Liver (tissue), 3 donors: ENCODE data around the gene GRSF1.

Experiments used
- EGR1 ChIP-seq, 2 donors: IDR thresholded peaks; 2 replicates each; pipeline ENCODE4 v1.6.1; 2016 to 2018; ENCODE audit warnings: antibody characterized with exemption in 2 of 2, low read depth in 2 of 2
- HNF4G ChIP-seq: IDR thresholded peaks from 2 replicates; pipeline ENCODE4 v1.6.1; 2016; ENCODE audit warnings: antibody characterized with exemption
- JUND ChIP-seq, 2 donors: IDR thresholded peaks; 2 replicates each; pipeline ENCODE4 v1.6.1; 2016; ENCODE audit warnings: antibody characterized with exemption in 2 of 2
- RAD21 ChIP-seq, 2 donors: IDR thresholded peaks; 2 replicates each; pipeline ENCODE4 v1.6.1; 2016; ENCODE audit warnings: antibody characterized with exemption in 2 of 2, mild to moderate bottlenecking in 2 of 2
- RXRA ChIP-seq, 2 donors: IDR thresholded peaks; 2 replicates each; pipeline ENCODE4 v1.6.1; 2017 to 2018; ENCODE audit warnings: antibody characterized with exemption in 2 of 2, mild to moderate bottlenecking in 1 of 2
- SP1 ChIP-seq: IDR thresholded peaks from 2 replicates; pipeline ENCODE4 v1.6.1; 2018; ENCODE audit warnings: antibody characterized with exemption, mild to moderate bottlenecking
- TAF1 ChIP-seq: conservative IDR thresholded peaks from 2 replicates; pipeline ENCODE4 v1.6.1; 2016; ENCODE audit warnings: antibody characterized with exemption, mild to moderate bottlenecking
- YY1 ChIP-seq: IDR thresholded peaks from 2 replicates; pipeline ENCODE4 v1.6.1; 2016; ENCODE audit warnings: antibody characterized with exemption, mild to moderate bottlenecking
- TF ChIP-seq, protein P1 (sequence below): fragments of 150-350 bp; IDR thresholded peaks from 2 replicates; pipeline ENCODE4 v1.5.1; 2017; ENCODE audit warnings: improper control_type of control experiment, low read depth, low read length; ENCODE audit not compliant: missing input control
- TF ChIP-seq, protein P2 (sequence below): IDR thresholded peaks from 2 replicates; pipeline ENCODE4 v1.6.1; 2016; ENCODE audit warnings: antibody characterized with exemption
- TF ChIP-seq, protein P3 (sequence below): IDR thresholded peaks from 2 replicates; pipeline ENCODE4 v1.6.1; 2016; ENCODE audit warnings: antibody characterized with exemption
- TF ChIP-seq, protein P4 (sequence below): IDR thresholded peaks from 2 replicates; pipeline ENCODE4 v1.6.1; 2016; ENCODE audit warnings: antibody characterized with exemption
- donor health status: healthy.
- donor health status: healthy.

DNA sequence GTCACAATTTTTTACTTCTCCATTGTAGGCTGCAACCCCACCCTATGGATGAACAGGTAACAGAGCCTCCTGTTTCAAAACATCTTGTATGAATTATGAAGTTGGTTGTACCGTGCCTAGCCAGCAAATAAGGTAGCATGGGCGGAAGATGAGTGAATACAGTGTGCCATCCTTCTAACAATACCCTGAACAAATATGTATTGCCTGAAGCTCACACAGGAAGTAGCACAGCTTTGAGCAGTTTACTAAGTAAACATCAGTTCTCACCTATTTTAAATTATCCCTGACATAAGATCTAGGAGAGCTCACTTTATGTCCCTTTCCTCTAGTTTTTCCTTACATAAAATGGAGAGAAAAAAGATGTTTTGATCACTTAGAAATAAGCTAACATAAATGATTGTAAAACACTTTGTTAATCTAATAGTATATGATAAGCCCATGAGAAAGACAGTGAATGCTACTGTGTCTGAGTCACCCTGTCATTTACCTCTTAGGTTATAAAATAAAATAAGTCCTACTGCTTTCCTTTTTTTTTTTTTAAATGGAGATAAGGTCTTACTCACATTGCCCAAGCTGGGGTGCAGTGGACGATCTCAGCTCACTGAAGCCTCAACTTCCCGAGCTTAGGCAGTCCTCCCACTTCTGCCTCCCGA, 36.6 kb downstream of the GRSF1 start:
- no peak for TF ChIP-seq RXRA (IDR thresholded peaks at IDR 0.05)
- TF ChIP-seq, protein P1, sequence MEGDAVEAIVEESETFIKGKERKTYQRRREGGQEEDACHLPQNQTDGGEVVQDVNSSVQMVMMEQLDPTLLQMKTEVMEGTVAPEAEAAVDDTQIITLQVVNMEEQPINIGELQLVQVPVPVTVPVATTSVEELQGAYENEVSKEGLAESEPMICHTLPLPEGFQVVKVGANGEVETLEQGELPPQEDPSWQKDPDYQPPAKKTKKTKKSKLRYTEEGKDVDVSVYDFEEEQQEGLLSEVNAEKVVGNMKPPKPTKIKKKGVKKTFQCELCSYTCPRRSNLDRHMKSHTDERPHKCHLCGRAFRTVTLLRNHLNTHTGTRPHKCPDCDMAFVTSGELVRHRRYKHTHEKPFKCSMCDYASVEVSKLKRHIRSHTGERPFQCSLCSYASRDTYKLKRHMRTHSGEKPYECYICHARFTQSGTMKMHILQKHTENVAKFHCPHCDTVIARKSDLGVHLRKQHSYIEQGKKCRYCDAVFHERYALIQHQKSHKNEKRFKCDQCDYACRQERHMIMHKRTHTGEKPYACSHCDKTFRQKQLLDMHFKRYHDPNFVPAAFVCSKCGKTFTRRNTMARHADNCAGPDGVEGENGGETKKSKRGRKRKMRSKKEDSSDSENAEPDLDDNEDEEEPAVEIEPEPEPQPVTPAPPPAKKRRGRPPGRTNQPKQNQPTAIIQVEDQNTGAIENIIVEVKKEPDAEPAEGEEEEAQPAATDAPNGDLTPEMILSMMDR = no peak
- TF ChIP-seq SP1 = no peak
- TF ChIP-seq RAD21 (IDR thresholded peaks at IDR 0.05) = no peak
- TF ChIP-seq, protein P2, sequence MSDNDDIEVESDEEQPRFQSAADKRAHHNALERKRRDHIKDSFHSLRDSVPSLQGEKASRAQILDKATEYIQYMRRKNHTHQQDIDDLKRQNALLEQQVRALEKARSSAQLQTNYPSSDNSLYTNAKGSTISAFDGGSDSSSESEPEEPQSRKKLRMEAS = no peak
- no peak for TF ChIP-seq TAF1
- TF ChIP-seq, protein P3, sequence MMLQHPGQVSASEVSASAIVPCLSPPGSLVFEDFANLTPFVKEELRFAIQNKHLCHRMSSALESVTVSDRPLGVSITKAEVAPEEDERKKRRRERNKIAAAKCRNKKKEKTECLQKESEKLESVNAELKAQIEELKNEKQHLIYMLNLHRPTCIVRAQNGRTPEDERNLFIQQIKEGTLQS = no peak
- TF ChIP-seq, protein P4, sequence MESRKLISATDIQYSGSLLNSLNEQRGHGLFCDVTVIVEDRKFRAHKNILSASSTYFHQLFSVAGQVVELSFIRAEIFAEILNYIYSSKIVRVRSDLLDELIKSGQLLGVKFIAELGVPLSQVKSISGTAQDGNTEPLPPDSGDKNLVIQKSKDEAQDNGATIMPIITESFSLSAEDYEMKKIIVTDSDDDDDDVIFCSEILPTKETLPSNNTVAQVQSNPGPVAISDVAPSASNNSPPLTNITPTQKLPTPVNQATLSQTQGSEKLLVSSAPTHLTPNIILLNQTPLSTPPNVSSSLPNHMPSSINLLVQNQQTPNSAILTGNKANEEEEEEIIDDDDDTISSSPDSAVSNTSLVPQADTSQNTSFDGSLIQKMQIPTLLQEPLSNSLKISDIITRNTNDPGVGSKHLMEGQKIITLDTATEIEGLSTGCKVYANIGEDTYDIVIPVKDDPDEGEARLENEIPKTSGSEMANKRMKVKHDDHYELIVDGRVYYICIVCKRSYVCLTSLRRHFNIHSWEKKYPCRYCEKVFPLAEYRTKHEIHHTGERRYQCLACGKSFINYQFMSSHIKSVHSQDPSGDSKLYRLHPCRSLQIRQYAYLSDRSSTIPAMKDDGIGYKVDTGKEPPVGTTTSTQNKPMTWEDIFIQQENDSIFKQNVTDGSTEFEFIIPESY = no peak
- TF ChIP-seq YY1 = no peak
- TF ChIP-seq EGR1 (IDR thresholded peaks at IDR 0.05; ENCODE audit: low read depth in 2 of 2) = no peak
- TF ChIP-seq HNF4G = no peak
- TF ChIP-seq JUND (IDR thresholded peaks at IDR 0.05) = no peak
